Caco-2 (cell line): ENCODE results near the gene NOL3. TPM values are rescaled to one million over a fixed set of nuclear protein-coding genes. Genes with fewer than 3 reads are reported as not detected.

ENCODE experiments used
- BruUV-seq: library from RNA; stranded (reverse); fragments of 400-500 nt; replicated peaks from 2 replicates; lab custom pipeline; 2021; lab: Mats Ljungman, UMichigan
- CTCF ChIA-PET: fragments of 300-600 bp; sonication (Branson Sonifier 250); formaldehyde crosslinking; loops from one replicate; lab custom pipeline; 2022; ENCODE audit warnings: antibody characterized with exemption; lab: Charles Lee
- POLR2A ChIA-PET: fragments of 300-600 bp; sonication (Branson Sonifier 250); formaldehyde crosslinking; loops from one replicate; lab custom pipeline; 2022; ENCODE audit warnings: antibody characterized with exemption; lab: Charles Lee
- DNase-seq, 2 experiments: peaks; one replicate each; pipeline versions ENCODE4 v3.0.0 to v3.0.0-alpha.2; 2020 to 2022
- H3K27me3 ChIP-seq: replicated peaks from 2 replicates; pipeline ENCODE4 v1.6.0; 2011; ENCODE audit warnings: low read length; ENCODE audit not compliant: control insufficient read depth, insufficient read depth
- H3K36me3 ChIP-seq: 2 replicates; pipeline ENCODE4 v1.5.1; 2011; ENCODE audit warnings: low read length; ENCODE audit not compliant: control insufficient read depth, insufficient read depth
- H3K4me1 ChIP-seq: fragments of 250-450 bp; sonication (Bioruptor Pico); 2 replicates; pipeline ENCODE4 v1.5.1; 2020; ENCODE audit warnings: mild to moderate bottlenecking
- H3K4me3 ChIP-seq: 2 replicates; pipeline ENCODE4 v1.5.1; 2011; ENCODE audit warnings: low read depth, mild to moderate bottlenecking, control low read depth, low read length
- H3K9me3 ChIP-seq: fragments of 250-450 bp; sonication (Bioruptor Pico); 2 replicates; pipeline ENCODE4 v1.5.1; 2020; ENCODE audit warnings: mild to moderate bottlenecking, moderate library complexity
- H3K27ac Mint-ChIP-seq: one replicate; pipeline ENCODE4 v1.8.0; 2022; ENCODE audit warnings: mixed read lengths; ENCODE audit not compliant: unreplicated experiment
- H3K27me3 Mint-ChIP-seq: one replicate; pipeline ENCODE4 v1.8.0; 2022; ENCODE audit warnings: mixed read lengths; ENCODE audit not compliant: insufficient read depth, unreplicated experiment
- H3K36me3 Mint-ChIP-seq: one replicate; pipeline ENCODE4 v1.8.0; 2022; ENCODE audit warnings: mild to moderate bottlenecking, mixed read lengths; ENCODE audit not compliant: insufficient read depth, unreplicated experiment
- H3K4me1 Mint-ChIP-seq: one replicate; pipeline ENCODE4 v1.8.0; 2022; ENCODE audit warnings: low read depth, mixed read lengths; ENCODE audit not compliant: unreplicated experiment
- H3K4me3 Mint-ChIP-seq: one replicate; pipeline ENCODE4 v1.8.0; 2022; ENCODE audit warnings: mild to moderate bottlenecking, moderate library complexity, mixed read lengths; ENCODE audit not compliant: unreplicated experiment
- H3K9me3 Mint-ChIP-seq: one replicate; pipeline ENCODE4 v1.8.0; 2022; ENCODE audit warnings: mixed read lengths; ENCODE audit not compliant: unreplicated experiment
- intact Hi-C: fragments of 100-400 bp; cut with micrococcal nuclease; formaldehyde crosslinking; loops from one replicate; pipeline ENCODE4 v1.10.0; 2022; ENCODE audit not compliant: unreplicated experiment
- total RNA-seq: library from RNA; stranded (reverse); gene quantifications from 2 replicates; pipeline ENCODE4 v1.2.3, GENCODE V29; 2022
- TF ChIP-seq, protein P1 (sequence below), 2 experiments: fragments of 200-600 bp in 1 of 2; IDR thresholded peaks; 1 replicate in 1 of 2; 2 replicates in 1 of 2; pipeline versions ENCODE4 v1.5.1 to v1.8.0; 2011 to 2022; ENCODE audit warnings: antibody characterized with exemption in 1 of 2, control low read depth in 1 of 2, inconsistent platforms in 1 of 2, low read depth in 1 of 2, low read length in 1 of 2, mild to moderate bottlenecking in 1 of 2, moderate library complexity in 1 of 2; ENCODE audit not compliant: insufficient read depth in 1 of 2, severe bottlenecking in 1 of 2, unreplicated experiment in 1 of 2

The NOL3 gene
- total RNA-seq, 1 experiment from 2014 or later = 17.4 TPM

DNA sequence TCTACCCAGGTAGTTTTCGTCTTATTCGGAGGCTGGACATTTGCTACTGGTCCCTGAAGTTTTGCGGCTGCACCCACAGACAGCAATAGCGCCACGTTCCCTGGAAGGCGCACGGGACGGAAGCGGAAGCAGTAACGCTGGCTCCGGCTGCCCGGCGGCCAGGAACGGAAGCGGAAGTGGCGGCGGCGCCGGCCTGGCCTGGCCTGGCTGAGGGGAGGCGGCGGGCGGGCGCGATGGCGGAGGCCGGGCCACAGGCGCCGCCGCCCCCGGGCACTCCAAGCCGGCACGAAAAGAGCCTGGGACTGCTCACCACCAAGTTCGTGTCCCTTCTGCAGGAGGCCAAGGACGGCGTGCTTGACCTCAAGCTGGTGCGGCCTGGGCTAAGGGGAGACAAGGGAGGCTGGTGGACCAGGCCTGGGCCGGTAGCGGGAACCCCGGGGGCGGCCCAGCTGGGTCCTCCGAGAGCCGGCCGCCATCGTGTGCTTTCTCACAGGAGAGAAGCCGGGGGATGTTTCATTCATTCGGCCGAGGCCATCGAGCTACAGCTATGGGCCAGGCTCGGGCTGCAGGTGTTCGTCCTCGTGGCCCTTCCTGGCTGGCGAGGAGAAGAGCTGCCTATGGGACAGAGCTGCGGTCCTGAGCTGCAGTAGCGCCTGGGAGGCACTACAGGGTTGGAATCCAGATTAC, 21.8 kb downstream of the NOL3 start, which contains the start of gene E2F4:
Gene E2F4, plus strand, starts transcription at position 161 of the 687 bp plus-strand sequence. Its CDS starts 73 bp downstream, at position 234.
- Mint-ChIP-seq H3K9me3 (no peaks in the 10 kb centered on the region), H3K4me1 (peaks cover 24% of the 10 kb centered on the region), H3K27me3 (no peaks in the 10 kb centered on the region), H3K4me3 (peak within 1 kb of the TSS; percentile 77), H3K36me3 (peaks cover 47% of the 10 kb centered on the region), H3K27ac (peak within 1 kb of the TSS; percentile 54)
- Histone ChIP-seq H3K27me3 (no peaks in the 10 kb centered on the region), H3K4me3 (peak within 1 kb of the TSS; percentile 90), H3K4me1 (peaks cover 20% of the 10 kb centered on the region), H3K36me3 (peaks cover 11% of the 10 kb centered on the region), H3K9me3 (no peaks in the 10 kb centered on the region)
- BruUV-seq = TSS peak; percentile 50
- peak; percentile 92 to 94 for DNase-seq
- intact Hi-C loops = loop anchor here (2.0 kb wide), 1 partner anchor 55 kb away; the partner anchor contains the start of gene FHOD1
- CTCF ChIA-PET = interaction anchor here (1.0 kb wide), 1 partner anchor 54 kb away, joined by 4 read pairs; no protein-coding TSS in a partner anchor
- TF ChIP-seq, protein P1, sequence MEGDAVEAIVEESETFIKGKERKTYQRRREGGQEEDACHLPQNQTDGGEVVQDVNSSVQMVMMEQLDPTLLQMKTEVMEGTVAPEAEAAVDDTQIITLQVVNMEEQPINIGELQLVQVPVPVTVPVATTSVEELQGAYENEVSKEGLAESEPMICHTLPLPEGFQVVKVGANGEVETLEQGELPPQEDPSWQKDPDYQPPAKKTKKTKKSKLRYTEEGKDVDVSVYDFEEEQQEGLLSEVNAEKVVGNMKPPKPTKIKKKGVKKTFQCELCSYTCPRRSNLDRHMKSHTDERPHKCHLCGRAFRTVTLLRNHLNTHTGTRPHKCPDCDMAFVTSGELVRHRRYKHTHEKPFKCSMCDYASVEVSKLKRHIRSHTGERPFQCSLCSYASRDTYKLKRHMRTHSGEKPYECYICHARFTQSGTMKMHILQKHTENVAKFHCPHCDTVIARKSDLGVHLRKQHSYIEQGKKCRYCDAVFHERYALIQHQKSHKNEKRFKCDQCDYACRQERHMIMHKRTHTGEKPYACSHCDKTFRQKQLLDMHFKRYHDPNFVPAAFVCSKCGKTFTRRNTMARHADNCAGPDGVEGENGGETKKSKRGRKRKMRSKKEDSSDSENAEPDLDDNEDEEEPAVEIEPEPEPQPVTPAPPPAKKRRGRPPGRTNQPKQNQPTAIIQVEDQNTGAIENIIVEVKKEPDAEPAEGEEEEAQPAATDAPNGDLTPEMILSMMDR (IDR thresholded peaks at IDR 0.05; ENCODE audit: insufficient read depth in 1 of 2, low read depth in 1 of 2, low read length in 1 of 2, severe bottlenecking in 1 of 2, unreplicated experiment in 1 of 2) = no peak
- POLR2A ChIA-PET = interaction anchor here (0.6 to 1.2 kb wide), 4 partner anchors 22 to 213 kb away, joined by 3 read pairs; partner anchors contain the start of genes FHOD1, NOL3 and TMEM208

DNA sequence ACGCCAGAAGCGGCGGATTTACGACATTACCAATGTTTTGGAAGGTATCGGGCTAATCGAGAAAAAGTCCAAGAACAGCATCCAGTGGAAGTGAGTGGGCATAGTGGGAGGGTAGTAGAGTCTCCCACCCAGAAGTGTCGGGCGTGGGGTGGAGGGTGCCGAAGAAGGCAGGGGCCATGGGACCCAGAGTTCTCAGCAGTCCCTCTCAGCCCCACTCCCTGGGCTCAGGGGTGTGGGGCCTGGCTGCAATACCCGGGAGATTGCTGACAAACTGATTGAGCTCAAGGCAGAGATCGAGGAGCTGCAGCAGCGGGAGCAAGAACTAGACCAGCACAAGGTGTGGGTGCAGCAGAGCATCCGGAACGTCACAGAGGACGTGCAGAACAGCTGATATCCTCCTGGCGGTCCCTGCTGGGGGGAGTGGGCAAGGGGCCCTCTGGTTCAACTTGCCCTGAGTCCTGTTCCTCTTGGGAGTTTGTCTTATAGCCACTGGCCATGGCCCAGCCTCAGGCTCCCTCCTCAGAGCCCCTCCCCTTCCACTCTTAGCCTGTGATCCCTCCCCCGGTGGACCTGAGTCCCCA, 22.5 kb downstream of the NOL3 start:
- peaks cover 19% of the 10 kb centered on the region for H3K4me1 ChIP-seq
- peaks cover 12% of the 10 kb centered on the region for H3K36me3 ChIP-seq
- Mint-ChIP-seq H3K9me3 (no peaks in the 10 kb centered on the region), H3K4me1 (peaks cover 25% of the 10 kb centered on the region), H3K27ac (peak overlapping the region; percentile 48), H3K36me3 (peaks cover 47% of the 10 kb centered on the region), H3K4me3 (peak overlapping the region; percentile 77), H3K27me3 (no peaks in the 10 kb centered on the region)
- intact Hi-C loops = loop anchor here (2.0 kb wide), 1 partner anchor 54 kb away; the partner anchor contains the start of gene FHOD1
- no TSS peak for BruUV-seq
- H3K4me3 ChIP-seq = peak overlapping the region; percentile 90
- ChIA-PET POLR2A (interaction anchor here (0.6 to 1.2 kb wide), 4 partner anchors 22 to 212 kb away, joined by 3 read pairs; partner anchors contain the start of genes FHOD1, NOL3 and TMEM208), CTCF (interaction anchor here (0.6 to 1.1 kb wide), 3 partner anchors 53 to 232 kb away, joined by 3 to 4 read pairs (median 4); partner anchors contain the start of gene CES3)
- no peak for DNase-seq
- no peaks in the 10 kb centered on the region for H3K9me3 ChIP-seq
- TF ChIP-seq, protein P1 (IDR thresholded peaks at IDR 0.05; ENCODE audit: insufficient read depth in 1 of 2, low read depth in 1 of 2, low read length in 1 of 2, severe bottlenecking in 1 of 2, unreplicated experiment in 1 of 2) = no peak
- no peaks in the 10 kb centered on the region for H3K27me3 ChIP-seq

DNA sequence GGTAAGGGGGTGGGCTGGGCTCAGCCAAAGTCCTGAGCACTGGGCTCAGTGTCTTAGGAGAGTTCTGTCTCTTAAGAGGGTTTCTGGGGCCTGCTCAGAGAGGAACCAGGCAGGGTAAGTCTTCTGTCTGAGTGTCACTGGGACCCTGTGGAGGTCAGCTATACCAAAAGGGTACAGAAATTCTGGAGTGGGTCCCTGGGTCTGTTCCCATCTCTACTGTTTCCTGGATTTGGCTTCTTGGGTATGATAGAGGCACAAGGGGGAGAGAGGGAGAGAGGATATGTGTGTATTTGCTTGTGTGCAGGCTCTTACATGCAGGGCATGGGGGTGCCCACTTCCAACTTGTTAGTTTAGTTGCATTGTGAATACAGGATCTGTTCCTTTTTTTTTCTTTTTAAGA, 23.2 kb downstream of the NOL3 start:
- peaks cover 13% of the 10 kb centered on the region for H3K36me3 ChIP-seq
- no peaks in the 10 kb centered on the region for H3K9me3 Mint-ChIP-seq

More for the DNA sequence above, 23.2 kb downstream of the NOL3 start:
- Mint-ChIP-seq H3K36me3 (peaks cover 54% of the 10 kb centered on the region), H3K27ac (peak overlapping the region; percentile 25), H3K4me3 (peak overlapping the region; percentile 77), H3K27me3 (no peaks in the 10 kb centered on the region), H3K4me1 (peaks cover 25% of the 10 kb centered on the region)
- Histone ChIP-seq H3K27me3 (no peaks in the 10 kb centered on the region), H3K4me3 (peak overlapping the region; percentile 90), H3K9me3 (no peaks in the 10 kb centered on the region), H3K4me1 (peaks cover 24% of the 10 kb centered on the region)
- ChIA-PET POLR2A (interaction anchor here (0.5 to 1.2 kb wide), 2 partner anchors 34 to 54 kb away, joined by 3 read pairs; partner anchors contain the start of gene FHOD1), CTCF (interaction anchor here (1.1 kb wide), 1 partner anchor 232 kb away, joined by 3 read pairs; the partner anchor contains the start of gene CES3)
- no TSS peak for BruUV-seq
- intact Hi-C loops = loop anchor here (2.0 kb wide), 1 partner anchor 53 kb away; the partner anchor contains the start of gene FHOD1
- TF ChIP-seq, protein P1 (IDR thresholded peaks at IDR 0.05; ENCODE audit: insufficient read depth in 1 of 2, low read depth in 1 of 2, low read length in 1 of 2, severe bottlenecking in 1 of 2, unreplicated experiment in 1 of 2) = no peak
- DNase-seq = no peak
